DMS79 treated with DMSO at 0.1 percent for 48 hours (cell line): ENCODE results near the gene CYCS.
A peak's percentile ranks its signal among the peaks of the same experiment; 100 is the strongest.

Experiments
- DNase-seq: peaks from one replicate; lab custom pipeline; 2025; lab: John Stamatoyannopoulos, UW

CYCS gene

GRCh38 chr7:25125137-25125946 lies at the start of gene CYCS:
TSS of gene CYCS (minus strand) at chr7:25125260. CDS start at chr7:25124119, 1,141 bp downstream.
- peak; percentile 99 for DNase-seq

GRCh38 chr7:25173184-25173583 lies 48.1 kb upstream of the CYCS start:
- DNase-seq: no peak

GRCh38 chr7:25171516-25171915 lies 46.5 kb upstream of the CYCS start:
- no peak for DNase-seq

GRCh38 chr7:25171071-25171470 lies 46.0 kb upstream of the CYCS start:
- DNase-seq: no peak

- DNase-seq: no peak
Observed at GRCh38 chr7:25169683-25170082, 44.6 kb upstream of the CYCS start.

- DNase-seq: no peak
Observed at GRCh38 chr7:25168145-25168544, 43.1 kb upstream of the CYCS start.

GRCh38 chr7:25167262-25167843 lies 42.3 kb upstream of the CYCS start:
- no peak for DNase-seq

GRCh38 chr7:25159983-25160596 lies 35.0 kb upstream of the CYCS start:
- peak; percentile 36 for DNase-seq

- DNase-seq: no peak
Observed at GRCh38 chr7:25158966-25159365, 33.9 kb upstream of the CYCS start.

GRCh38 chr7:25151773-25152172 lies 26.7 kb upstream of the CYCS start:
- no peak for DNase-seq

- no peak for DNase-seq
Observed at GRCh38 chr7:25149836-25150235, 24.8 kb upstream of the CYCS start.

- no peak for DNase-seq
Observed at GRCh38 chr7:25148772-25149575, 23.9 kb upstream of the CYCS start.

GRCh38 chr7:25143763-25144162 lies 18.7 kb upstream of the CYCS start:
- DNase-seq: no peak

- no peak for DNase-seq
Observed at GRCh38 chr7:25139536-25139935, 14.5 kb upstream of the CYCS start.

- DNase-seq: no peak
Observed at GRCh38 chr7:25134358-25135010, 9.4 kb upstream of the CYCS start.

GRCh38 chr7:25132430-25132829 lies 7.4 kb upstream of the CYCS start:
- no peak for DNase-seq

- DNase-seq: no peak
Observed at GRCh38 chr7:25126751-25127150, 1.7 kb upstream of the CYCS start.

GRCh38 chr7:25124465-25125136 lies 459 bp downstream of the CYCS start:
- DNase-seq: peak; percentile 2

GRCh38 chr7:25122373-25122772 lies 2.7 kb downstream of the CYCS start:
- DNase-seq: no peak

GRCh38 chr7:25121599-25121998 lies 3.5 kb downstream of the CYCS start:
- no peak for DNase-seq

- no peak for DNase-seq
Observed at GRCh38 chr7:25119102-25119501, 6.0 kb downstream of the CYCS start.
